Measurements from ENCODE around the gene C15orf61. TPM values are rescaled to one million over a fixed set of nuclear protein-coding genes. Genes with fewer than 3 reads are reported as not detected.

Gene C15orf61
- polyA plus RNA-seq, 4 donors, result 6.5 to 8.0 (median 6.9) TPM

- DNase-seq (ENCODE audit: low read depth in 4 of 4, low spot score in 3 of 4), result no peak
Observed at GRCh38 chr15:67579164-67579563, 58.2 kb downstream of the C15orf61 start.

Other genes with a start within 250 kb of the C15orf61 start
- 10 to 100 TPM; 19.0 to 23.9 (median 22.1) TPM for gene MAP2K5, start 21.6 kb downstream of the C15orf61 start, polyA plus RNA-seq (ENCODE audit: insufficient read length in 4 of 4)